ENCODE measurements around the gene PRKAR1B. TPM values are rescaled to one million over a fixed set of nuclear protein-coding genes. Genes with fewer than 3 reads are reported as not detected.

The PRKAR1B gene
- total and polyA plus RNA-seq, 2 donors = 12.3 to 13.7 TPM

GRCh38 chr7:632831-633210 lies 94.3 kb downstream of the PRKAR1B start:
- Histone ChIP-seq H3K4me3 (ENCODE audit: low read depth, low read length) (no peak overlapping the region), H3K36me3 (ENCODE audit: insufficient read depth) (no peaks in the 10 kb centered on the region), H3K27ac (ENCODE audit: low read depth) (no peak overlapping the region), H3K4me1 (ENCODE audit: insufficient read depth) (no peaks in the 10 kb centered on the region)
- DNase-seq (ENCODE audit: extremely low spot score) = no peak
- 92% methylated on average over 23 of the region's 23 CpGs for WGBS

- WGBS = 91% methylated on average over 39 of the region's 39 CpGs
These were observed 94.9 kb downstream of the PRKAR1B start for GRCh38 chr7:631964-632830.

DNA sequence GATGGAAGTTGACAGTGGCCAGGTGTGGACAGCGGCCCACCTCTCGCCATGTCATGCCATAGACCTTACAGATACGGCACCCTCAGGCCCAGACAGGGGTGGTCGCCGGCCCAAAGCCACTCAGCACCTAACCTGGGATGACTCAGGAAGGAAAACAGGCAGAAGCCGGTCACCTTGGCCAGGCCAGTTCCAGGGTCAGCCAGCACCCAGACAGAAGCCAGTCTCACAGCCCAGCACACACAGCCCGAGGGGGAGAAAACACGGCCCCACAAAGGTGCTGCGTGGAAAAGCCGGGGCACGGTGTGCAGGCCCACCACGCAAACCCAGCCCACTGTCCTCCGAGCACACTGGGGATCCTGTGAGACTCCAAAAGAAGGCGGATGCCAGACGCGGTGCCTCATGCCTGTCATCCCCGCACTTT lies 95.8 kb downstream of the PRKAR1B start:
- Histone ChIP-seq H3K36me3 (ENCODE audit: insufficient read depth) (no peaks in the 10 kb centered on the region), H3K4me1 (ENCODE audit: insufficient read depth) (no peaks in the 10 kb centered on the region), H3K4me3 (ENCODE audit: low read depth, low read length) (no peak overlapping the region), H3K27ac (ENCODE audit: low read depth) (no peak overlapping the region)
- no peak for DNase-seq (ENCODE audit: extremely low spot score)
- WGBS = 95% methylated on average over 17 of the region's 17 CpGs

More at GRCh38 chr7:631964-632830, 94.9 kb downstream of the PRKAR1B start:
- H3K36me3 ChIP-seq (ENCODE audit: insufficient read depth) = no peaks in the 10 kb centered on the region
- no peaks in the 10 kb centered on the region for H3K4me1 ChIP-seq (ENCODE audit: insufficient read depth)
- no peak overlapping the region for H3K27ac ChIP-seq (ENCODE audit: low read depth)
- no peak for DNase-seq (ENCODE audit: extremely low spot score)
- no peak overlapping the region for H3K4me3 ChIP-seq (ENCODE audit: low read depth, low read length)

- 88% methylated on average over 5 of the region's 5 CpGs for WGBS
- DNase-seq (ENCODE audit: extremely low spot score) = no peak
- H3K27ac ChIP-seq (ENCODE audit: low read depth) = no peak overlapping the region
- no peak overlapping the region for H3K4me3 ChIP-seq (ENCODE audit: low read depth, low read length)
- no peaks in the 10 kb centered on the region for H3K4me1 ChIP-seq (ENCODE audit: insufficient read depth)
- no peaks in the 10 kb centered on the region for H3K36me3 ChIP-seq (ENCODE audit: insufficient read depth)
These were observed 96.5 kb downstream of the PRKAR1B start for GRCh38 chr7:630539-630938.

- H3K4me1 ChIP-seq (ENCODE audit: insufficient read depth) = no peaks in the 10 kb centered on the region
- no peaks in the 10 kb centered on the region for H3K36me3 ChIP-seq (ENCODE audit: insufficient read depth)
- no peak overlapping the region for H3K4me3 ChIP-seq (ENCODE audit: low read depth, low read length)
- no peak for DNase-seq (ENCODE audit: extremely low spot score)
- WGBS = 95% methylated on average over 12 of the region's 12 CpGs
- H3K27ac ChIP-seq (ENCODE audit: low read depth) = no peak overlapping the region
These were observed 97.0 kb downstream of the PRKAR1B start for GRCh38 chr7:630111-630511.

DNA sequence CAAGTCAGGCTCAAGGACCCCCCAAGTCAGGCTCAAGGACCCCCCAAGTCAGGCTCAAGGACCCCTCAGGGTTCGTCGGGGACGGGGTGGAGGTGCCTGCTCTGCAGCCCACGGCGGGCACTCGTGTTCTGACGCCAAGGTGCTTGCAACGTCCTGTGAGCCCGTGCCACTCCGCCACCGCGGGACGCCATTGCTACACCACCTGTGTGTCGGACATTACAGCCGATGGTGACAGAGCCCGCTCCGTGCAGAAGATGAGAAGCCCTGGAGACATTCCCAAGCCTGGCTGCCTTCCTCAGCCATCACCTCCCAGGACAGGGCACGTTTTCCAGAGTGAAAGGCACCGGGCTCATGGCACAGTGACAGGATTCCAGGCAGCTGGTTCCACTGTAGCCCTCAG lies 98.3 kb downstream of the PRKAR1B start:
- Histone ChIP-seq H3K36me3 (ENCODE audit: insufficient read depth) (no peaks in the 10 kb centered on the region), H3K4me3 (ENCODE audit: low read depth, low read length) (no peak overlapping the region), H3K4me1 (ENCODE audit: insufficient read depth) (no peaks in the 10 kb centered on the region), H3K27ac (ENCODE audit: low read depth) (no peak overlapping the region)
- WGBS = 91% methylated on average over 19 of the region's 19 CpGs
- DNase-seq (ENCODE audit: extremely low spot score) = no peak

GRCh38 chr7:628402-628763 lies 98.7 kb downstream of the PRKAR1B start:
- Histone ChIP-seq H3K4me1 (ENCODE audit: insufficient read depth) (no peaks in the 10 kb centered on the region), H3K27ac (ENCODE audit: low read depth) (no peak overlapping the region), H3K4me3 (ENCODE audit: low read depth, low read length) (no peak overlapping the region), H3K36me3 (ENCODE audit: insufficient read depth) (no peaks in the 10 kb centered on the region)
- 66% methylated on average over 13 of the region's 13 CpGs for WGBS
- no peak for DNase-seq (ENCODE audit: extremely low spot score)

DNA sequence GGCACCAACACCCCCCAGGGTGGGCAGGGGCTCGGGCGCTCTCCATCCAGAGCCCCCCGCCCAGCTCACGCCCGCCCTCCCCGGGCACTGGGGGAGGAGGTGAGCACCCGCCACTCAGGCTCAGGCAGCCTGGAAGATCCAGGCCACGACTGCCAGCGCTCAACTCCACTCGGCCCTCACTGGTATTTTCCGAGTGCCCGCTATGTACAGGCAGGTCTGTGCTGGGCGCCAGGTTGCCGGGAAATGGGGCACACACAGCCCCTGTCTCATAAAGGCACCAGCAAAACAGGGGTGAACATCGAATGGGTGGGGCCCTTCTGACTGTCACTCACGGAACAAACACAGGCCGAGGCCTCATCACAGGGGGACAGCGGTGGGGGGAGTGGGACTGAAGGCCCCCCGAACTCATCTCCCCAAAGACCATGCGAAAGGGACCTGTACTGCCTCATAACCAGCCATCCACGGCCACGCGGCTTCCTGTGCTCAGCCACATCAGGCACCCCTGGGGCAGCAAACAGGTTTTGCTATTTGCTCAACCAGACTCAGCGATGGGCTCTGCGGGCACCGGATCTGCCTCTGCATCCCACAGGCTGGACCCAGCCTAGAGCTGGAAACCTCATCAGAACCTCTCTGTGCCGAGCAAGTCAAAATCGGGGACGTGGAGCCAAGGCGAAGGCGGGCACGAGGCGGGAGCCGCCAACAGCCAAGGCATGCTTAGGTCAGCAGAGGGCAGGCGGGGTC lies 99.2 kb downstream of the PRKAR1B start:
- no peak overlapping the region for H3K4me3 ChIP-seq (ENCODE audit: low read depth, low read length)
- DNase-seq (ENCODE audit: extremely low spot score) = no peak
- H3K27ac ChIP-seq (ENCODE audit: low read depth) = no peak overlapping the region
- H3K36me3 ChIP-seq (ENCODE audit: insufficient read depth) = no peaks in the 10 kb centered on the region
- WGBS = 87% methylated on average over 35 of the region's 35 CpGs
- H3K4me1 ChIP-seq (ENCODE audit: insufficient read depth) = no peaks in the 10 kb centered on the region

- WGBS = 98% methylated on average over 8 of the region's 8 CpGs
- H3K4me3 ChIP-seq (ENCODE audit: low read depth, low read length) = no peak overlapping the region
- no peak overlapping the region for H3K27ac ChIP-seq (ENCODE audit: low read depth)
- no peaks in the 10 kb centered on the region for H3K36me3 ChIP-seq (ENCODE audit: insufficient read depth)
- no peaks in the 10 kb centered on the region for H3K4me1 ChIP-seq (ENCODE audit: insufficient read depth)
- no peak for DNase-seq (ENCODE audit: extremely low spot score)
These were observed 101.6 kb downstream of the PRKAR1B start for GRCh38 chr7:625376-625971.

DNA sequence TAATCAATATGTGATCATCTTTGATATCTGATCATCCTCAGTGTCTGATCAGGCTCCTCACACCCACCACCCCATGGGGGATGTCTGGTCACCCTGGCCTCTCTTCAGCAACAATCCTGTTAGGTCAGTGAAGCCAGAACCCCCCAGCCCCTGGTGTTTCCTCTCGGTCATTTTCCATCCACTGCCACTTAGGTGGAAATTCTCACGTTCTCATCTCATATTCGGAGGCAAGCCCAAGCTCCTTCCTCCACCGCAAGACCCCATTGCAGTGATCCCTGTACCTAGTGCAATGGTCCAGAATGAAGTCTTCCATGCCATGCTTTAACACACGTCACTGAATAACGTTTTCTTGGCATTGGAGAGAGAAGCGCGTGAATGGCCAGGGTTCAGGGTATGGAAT lies 103.6 kb downstream of the PRKAR1B start:
- WGBS = 97% methylated on average over 8 of the region's 8 CpGs
- H3K4me3 ChIP-seq (ENCODE audit: low read depth, low read length) = no peak overlapping the region
- DNase-seq (ENCODE audit: extremely low spot score) = no peak
- no peaks in the 10 kb centered on the region for H3K4me1 ChIP-seq (ENCODE audit: insufficient read depth)
- no peak overlapping the region for H3K27ac ChIP-seq (ENCODE audit: low read depth)
- no peaks in the 10 kb centered on the region for H3K36me3 ChIP-seq (ENCODE audit: insufficient read depth)

DNA sequence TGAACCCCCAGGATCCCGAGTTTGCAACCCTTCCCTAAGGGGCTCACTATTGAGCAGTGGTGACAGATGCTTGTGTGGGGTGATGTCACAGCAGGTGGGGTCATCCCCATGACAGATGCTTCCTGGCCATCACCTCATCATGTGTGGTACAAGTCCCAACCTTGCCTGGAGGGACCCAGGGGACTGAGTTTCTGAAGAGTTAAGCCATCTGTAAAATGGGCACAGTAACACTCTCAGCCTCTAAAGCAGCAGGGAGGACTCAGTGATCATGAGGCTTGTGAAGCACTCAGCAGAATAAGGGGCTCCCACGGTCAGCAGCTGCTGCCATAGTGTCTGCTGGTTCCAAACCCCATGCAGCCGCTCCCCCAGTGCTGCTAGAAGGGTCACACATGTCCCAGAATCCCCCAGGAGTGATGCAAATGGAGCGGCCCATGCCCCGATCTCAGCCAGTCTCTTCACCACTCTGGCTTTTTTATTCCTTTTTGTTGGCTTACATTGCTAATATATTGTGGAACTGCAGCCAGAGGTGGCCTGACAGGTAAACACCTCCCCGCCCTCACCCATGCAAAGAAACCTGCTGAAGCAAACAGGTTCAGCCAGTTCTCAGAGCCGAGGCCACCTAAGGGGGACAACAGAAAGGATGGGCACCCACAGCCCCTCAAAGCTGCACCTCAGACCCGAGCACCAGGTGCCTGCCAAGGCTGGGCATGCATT lies 105.4 kb downstream of the PRKAR1B start:
- no peaks in the 10 kb centered on the region for H3K4me1 ChIP-seq (ENCODE audit: insufficient read depth)
- no peak overlapping the region for H3K4me3 ChIP-seq (ENCODE audit: low read depth, low read length)
- no peak overlapping the region for H3K27ac ChIP-seq (ENCODE audit: low read depth)
- no peaks in the 10 kb centered on the region for H3K36me3 ChIP-seq (ENCODE audit: insufficient read depth)
- WGBS = 88% methylated on average over 8 of the region's 8 CpGs
- peak; percentile 78 for DNase-seq (ENCODE audit: extremely low spot score)

DNA sequence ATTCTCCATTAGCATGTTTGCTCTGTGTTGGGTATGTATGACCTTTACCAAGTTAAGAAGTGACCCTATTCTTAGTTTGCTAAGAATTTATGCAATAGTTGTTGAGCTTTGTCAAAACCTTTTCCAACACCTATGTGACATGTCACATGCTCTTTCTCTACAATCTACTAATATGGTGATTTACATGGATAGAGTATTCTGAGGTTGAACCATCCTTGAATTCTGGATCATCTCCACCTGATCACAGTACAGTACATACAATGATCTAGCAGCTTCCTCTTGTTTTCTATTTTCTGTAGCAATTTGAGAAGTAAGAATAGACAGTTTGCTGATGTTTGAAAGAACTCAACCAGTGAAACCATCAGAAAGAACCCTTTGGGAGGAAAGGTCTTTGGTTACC lies 106.2 kb downstream of the PRKAR1B start:
- H3K36me3 ChIP-seq (ENCODE audit: insufficient read depth) = no peaks in the 10 kb centered on the region
- no peak overlapping the region for H3K27ac ChIP-seq (ENCODE audit: low read depth)
- no peak for DNase-seq (ENCODE audit: extremely low spot score)
- no peak overlapping the region for H3K4me3 ChIP-seq (ENCODE audit: low read depth, low read length)
- no peaks in the 10 kb centered on the region for H3K4me1 ChIP-seq (ENCODE audit: insufficient read depth)

GRCh38 chr7:620056-620455 lies 107.0 kb downstream of the PRKAR1B start:
- H3K4me1 ChIP-seq (ENCODE audit: insufficient read depth) = no peaks in the 10 kb centered on the region
- no peak for DNase-seq (ENCODE audit: extremely low spot score)
- no peak overlapping the region for H3K4me3 ChIP-seq (ENCODE audit: low read depth, low read length)
- no peak overlapping the region for H3K27ac ChIP-seq (ENCODE audit: low read depth)
- WGBS = 74% methylated on average over 5 of the region's 5 CpGs
- no peaks in the 10 kb centered on the region for H3K36me3 ChIP-seq (ENCODE audit: insufficient read depth)

All from urinary bladder (tissue), 4 donors.